Hematopoietic multipotent progenitor cell treated with erythropoietin and hydrocortisone succinate and interleukin-3 and kit ligand, for 6 days (in vitro differentiated cells): ENCODE measurements around the gene GGT6.

Experiments used
- DNase-seq: peaks from one replicate; pipeline ENCODE4 v3.0.0-alpha.2; 2015

The GGT6 gene

DNA sequence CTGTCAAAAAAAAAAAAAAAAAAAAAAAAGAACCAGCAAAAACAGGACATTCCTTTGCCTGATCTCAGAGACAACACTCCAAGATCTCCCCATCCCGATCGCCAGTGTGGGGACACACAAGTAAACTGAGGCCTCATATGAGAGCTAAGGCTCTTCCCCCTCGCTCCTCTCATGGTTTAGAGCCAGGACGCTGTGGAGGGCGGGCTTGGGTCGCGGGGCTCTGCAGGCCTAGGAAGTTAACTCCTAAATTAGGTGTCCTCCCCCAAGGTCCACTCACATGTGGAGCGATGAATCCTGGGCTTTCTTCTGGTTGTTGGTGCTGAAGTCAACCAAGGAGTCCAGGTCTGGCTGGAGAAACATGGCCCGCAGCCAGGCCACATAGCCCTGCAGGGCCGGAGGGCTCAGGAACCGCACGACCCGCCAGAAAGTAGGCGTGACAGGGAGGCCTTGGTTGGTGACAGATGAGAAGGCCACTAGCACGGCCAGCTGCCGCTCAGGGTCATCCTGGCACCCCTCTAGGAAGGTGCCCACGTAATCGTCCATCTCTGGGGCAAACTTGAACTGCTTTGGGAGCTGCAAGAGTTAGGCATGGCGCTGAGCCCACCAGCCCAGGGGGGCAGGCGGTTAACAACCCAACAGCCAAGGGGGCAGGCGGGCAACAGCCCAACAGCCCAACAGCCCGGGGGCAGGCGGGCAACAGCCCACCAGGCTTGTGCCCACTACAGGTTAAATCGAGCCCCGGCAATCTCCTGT, 10.4 kb downstream of the GGT6 start:
- DNase-seq: no peak

DNA sequence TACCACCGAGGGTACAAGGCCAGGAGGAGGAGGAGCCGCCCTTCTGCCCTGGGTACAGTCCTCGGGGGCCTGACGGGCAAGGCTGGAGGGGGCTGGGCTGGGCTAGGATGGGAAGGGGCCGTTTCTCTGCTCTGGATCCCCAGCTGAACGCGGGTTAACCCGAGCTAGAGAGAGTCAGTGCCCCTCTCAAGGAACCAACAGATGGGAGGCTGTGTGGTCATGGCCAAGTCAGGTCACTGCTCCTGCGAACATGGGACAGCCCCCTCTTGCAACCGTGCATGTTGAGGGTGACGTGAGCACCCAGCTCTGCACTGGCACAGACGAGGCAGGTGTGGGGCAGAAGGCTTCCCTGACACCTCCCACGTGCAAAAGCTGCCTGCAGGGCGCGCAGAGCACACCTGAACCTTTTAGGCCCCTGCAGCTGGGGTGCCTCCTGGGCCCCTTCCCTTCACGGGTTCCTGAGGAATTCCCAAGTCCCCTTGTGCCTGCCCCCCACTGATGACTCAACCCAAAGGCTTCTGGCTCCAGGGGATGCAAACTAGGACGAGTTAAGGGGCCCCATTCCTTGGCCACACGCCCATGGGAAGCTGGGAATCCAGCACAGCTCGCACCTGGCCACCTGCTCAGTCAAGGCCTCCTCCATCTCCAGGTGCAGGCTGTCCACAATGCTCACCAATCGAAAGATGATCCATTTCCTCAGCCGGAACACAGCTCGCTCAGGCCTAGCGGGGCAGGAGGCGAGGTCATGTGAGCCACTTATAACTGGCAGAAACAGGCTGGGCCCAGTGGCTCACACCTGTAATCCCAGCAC, 11.5 kb downstream of the GGT6 start:
- no peak for DNase-seq

DNA sequence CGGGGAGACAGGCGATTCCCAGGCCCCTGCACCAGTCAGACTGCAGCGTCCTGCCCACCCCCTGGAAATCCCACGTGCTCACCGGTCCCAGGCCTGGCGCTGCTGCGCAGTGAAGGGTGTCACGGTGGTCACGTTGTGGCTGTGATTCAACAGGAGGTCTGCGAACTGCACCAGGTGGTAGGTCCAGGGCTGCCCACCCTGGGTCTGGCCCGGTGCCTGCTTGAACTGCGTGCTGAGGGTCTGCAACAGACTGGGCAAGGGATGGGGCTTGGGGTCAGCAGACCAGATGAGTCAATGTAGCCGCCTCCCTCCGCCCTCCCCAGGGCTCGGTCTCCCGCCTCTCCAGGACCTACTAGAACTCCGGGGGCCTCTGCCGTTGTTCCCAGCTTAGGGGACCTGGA, 12.3 kb downstream of the GGT6 start:
- no peak for DNase-seq

GRCh38 chr17:4547118-4547906, 13.1 kb downstream of the GGT6 start:
- DNase-seq: no peak

DNA sequence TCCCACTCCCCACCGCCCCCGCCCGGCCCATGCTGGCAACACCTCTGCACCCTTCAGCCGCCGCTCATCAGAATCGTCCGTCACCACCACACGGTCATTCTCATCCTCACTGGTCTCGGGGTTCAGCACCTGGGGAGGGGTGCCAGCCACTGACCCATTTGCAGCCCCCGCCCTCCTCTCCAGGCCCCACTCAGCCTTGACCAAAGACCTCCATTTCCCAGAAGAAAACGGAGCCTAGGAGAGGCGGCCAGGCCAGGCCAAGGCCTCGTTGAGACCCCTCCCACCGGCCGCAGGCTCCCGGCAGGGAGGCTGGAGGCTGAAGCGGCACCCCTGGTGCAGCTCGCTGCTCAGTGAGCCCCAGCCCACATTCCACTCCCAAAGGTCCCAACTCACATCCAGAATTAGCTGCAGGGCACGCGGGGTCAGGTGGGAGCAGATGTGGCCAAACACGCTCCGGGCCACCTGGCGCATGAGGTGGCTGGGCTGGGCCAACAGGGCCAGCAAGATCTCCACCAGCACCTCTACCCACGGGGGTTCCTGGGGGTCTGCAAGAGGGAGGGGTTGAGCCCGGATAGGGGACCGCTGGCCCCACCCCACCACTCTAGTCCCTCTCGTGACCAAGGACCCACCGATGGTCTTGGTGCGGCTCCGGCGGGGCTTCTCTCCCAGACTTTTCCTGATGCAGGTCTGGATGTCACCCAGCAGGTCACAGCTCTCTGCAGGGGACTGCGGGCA, 15.0 kb downstream of the GGT6 start:
- DNase-seq: no peak

GRCh38 chr17:4544951-4545216, 15.5 kb downstream of the GGT6 start:
- no peak for DNase-seq

- no peak for DNase-seq
Observed at GRCh38 chr17:4544135-4544950, 16.0 kb downstream of the GGT6 start.

DNA sequence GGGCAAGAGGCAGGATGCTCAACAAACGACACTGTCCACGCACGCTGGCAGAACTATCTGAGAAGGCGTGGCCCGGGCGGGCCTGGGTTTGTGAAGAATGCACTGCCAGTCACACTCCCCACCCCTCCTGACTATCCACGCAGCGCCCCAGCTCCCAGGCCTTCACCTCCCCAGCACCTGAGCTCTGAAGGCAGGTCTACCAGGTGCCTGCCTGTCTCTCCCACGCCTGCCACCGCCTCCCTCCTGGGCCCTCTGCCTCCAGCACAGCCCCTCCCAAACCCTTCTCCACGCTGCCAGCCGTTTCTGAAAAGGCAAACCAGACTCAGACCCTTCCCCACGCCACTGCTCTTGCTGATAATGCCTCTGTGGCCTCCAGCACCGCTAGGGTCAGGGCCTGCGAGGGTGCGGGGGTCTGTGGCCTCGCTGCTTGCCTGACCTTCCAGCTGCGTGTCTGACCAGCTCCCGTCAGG, 16.8 kb downstream of the GGT6 start:
- DNase-seq: no peak

DNA sequence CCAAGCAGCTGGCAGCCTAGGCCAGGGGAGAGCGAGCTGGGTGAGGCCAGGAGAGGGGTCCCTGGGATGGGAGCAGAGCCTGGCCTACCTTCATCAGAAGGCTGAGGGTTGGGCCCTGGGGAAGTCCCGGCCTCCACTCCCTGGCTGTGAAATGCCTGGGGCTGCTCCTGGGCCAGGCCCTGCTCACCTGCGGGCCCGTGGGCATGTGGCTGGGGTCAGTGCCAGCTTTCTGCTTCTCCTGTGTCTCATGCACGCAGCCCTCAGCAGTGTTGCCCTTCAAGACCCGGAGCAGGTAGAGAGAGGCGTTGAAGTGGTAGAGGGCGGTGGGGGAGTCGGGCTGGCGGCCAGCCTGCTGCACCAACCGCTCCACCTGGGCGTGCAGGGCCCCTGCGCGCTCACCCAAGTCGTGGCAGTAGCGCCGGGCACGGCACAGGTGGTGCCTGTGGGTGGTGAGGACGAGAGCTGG, 17.6 kb downstream of the GGT6 start:
- no peak for DNase-seq

DNA sequence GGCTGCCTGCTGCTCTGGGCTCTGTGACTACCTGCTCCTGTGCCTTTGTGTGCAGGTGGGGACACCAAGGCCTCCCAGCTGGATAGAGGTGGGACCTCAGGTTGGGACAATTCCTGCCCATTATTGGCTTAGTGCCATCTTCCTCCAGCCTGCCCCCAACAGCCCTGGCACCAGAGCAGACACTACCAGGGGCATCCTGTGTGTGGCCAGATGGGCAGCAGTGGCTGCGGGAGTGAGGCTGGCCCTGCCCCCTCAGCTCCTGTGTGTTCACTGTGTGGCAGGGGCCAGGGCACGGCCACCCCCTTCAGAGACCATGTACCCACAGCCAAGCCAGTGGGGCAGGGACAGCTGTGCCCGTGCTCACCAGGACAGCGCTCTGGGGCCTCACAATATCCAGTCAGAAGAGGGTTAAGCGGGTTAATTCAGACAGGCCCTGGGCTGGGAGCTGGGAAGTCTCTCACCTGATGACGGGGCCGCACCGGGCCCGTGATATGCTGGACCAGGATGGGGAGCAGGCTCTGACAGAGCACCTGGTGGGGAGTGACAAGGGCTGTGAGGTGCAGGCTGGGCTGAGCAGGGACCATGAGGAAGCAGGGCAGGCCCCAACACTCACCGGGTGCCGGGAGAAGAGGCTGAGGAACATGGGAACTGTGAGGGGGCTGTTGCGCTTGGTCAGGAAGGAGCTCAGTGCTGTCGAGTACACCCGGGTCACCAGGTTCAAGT, 18.2 kb downstream of the GGT6 start:
- no peak for DNase-seq

DNA sequence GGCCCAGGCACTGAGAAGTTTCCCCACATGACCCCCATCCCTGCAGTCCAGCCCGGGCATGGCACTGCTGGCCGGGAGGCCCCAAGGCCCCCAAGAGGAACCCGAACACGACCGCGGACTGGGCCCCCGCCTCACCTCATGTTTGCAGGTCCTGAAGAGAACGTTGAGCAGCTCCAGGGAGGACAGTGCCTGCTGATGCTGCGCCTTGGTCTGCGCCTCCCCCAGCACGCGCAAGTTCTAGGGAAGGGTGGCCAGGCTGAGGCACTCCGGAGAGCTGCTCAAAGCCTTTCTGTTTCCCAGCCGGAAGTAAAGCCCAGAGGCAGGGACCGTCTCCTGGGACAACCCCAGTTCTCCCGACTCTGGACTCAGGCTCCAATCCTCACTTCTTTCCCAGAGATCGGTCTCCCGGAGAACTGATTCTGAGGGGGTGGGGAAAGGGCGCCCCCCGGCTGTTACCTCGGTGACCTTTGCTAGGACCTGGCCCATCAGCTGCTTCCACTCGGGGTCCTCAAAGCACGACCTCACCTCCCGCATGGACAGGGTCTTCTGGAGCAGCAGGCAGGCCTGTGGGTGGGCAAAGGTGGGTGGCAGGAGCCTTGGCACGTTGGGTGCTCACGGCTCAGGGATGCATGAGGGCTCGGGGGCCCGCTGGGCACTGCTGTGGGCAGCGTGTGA, 18.9 kb downstream of the GGT6 start:
- DNase-seq: no peak

DNA sequence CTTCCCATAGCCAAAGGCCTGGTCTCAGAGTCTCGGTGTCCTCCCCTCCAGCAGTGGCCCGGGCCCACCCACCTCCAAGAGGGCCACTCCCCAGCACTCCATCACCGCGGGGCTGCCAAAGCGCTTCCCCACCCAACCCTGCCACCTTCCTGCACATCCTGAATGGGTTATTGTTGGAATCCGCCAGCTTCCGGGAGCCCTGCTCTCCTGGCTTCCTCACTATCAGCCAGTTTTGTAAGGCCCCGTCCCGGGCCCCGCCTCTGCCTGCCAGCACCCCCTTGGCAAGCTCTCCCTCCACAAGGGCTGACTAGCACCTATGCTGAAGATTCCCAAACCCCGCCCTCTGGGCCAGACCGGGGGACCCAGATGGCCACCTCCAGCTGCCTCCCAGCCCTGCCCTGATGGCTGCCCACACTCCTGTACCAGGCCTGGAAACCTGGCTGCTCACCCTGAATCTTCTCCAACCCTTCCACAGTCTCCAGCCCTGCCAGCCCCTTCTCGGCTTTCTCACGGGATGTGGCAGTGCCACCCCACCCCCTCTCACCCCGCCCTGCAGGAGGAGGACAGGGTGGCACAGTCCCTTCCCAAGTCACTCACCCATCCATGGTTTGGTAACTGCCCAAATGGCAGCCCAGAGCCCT, 19.6 kb downstream of the GGT6 start:
- DNase-seq: no peak

- no peak for DNase-seq
Observed at GRCh38 chr17:4540224-4540651, 20.1 kb downstream of the GGT6 start.

GRCh38 chr17:4539576-4540223, 20.7 kb downstream of the GGT6 start:
- DNase-seq: no peak

- no peak for DNase-seq
Observed at GRCh38 chr17:4539025-4539424, 21.4 kb downstream of the GGT6 start.

DNA sequence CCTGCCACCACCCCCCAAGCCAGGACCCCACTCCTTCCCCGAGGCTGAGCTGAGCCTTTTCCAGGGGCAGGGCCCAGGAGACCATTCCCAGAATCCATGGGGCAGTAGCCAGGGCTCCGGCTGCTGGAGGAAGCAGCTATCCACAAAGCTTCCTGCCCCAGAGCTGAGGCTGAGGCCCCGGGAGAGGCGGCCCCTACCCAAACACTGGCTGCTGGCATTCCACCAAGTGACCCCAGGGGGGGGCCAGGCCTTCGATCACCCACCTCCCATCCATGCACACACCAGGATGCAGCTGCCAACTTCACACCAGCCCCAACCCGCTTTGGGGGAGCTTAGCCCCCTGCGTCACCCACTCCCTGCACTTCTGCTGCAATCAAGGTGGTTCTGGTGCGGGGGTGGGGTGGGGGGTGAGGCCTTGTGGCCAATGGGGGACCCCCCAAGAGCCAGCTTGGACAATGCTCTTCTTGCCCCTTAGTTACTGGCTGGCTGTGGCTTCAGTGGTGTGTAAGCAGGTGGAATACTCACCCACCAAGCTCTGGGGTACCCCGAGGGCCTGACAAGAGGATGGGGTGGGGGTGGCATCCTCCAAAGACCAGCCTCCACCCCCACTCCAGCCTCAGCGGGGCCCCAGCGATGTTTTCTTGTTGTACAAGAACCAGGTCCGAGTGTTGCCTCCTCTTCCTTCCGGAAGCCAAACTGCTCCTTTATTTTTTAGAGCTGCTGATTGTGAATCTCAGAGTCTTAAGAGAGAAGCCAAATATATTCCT, 22.0 kb downstream of the GGT6 start:
- DNase-seq: no peak

DNA sequence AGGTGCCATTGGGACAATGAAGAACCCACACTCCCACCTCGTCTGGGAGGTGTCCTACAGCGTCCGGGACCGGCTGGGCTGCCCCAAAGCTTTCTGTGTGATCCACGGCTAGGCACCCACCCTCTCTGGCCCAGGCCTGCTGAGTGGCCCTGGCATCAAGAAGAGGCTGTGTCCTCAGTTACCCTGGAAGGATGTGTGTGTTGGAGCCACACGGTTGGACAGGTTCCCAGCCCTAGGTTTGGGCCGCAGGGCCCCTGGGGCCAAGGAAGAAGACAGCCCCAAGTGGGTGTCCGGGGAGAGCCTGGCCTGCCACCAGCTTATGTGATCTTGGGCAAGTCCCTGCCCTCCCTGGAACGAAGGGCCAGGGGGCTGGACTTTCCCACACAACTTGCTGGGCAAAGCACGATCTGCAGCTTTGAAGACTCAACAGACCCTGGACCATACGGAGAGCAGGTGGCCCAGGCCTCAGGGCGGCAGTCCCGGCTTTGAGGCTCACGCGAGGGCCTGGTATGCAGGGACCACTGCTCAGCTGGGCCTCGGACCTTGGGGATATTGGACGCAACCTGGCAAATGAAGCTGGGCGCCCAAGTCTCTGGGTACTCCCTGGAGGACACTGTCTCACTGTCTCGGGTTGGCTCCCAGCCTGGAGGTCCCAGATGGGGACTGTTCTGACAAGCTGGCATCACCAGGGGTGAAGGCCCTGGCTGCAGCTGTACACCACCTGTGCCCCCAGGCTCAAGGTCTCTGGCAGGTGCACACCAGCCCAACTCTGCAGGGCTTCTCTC, 22.7 kb downstream of the GGT6 start:
- no peak for DNase-seq
